ENCODE data around the gene USP6.
"Not testable (repeated sequence)": the region's sequence is repeated elsewhere in the genome, so short reads cannot be mapped to it uniquely, and the experiment has no call there.

Gene USP6

DNA sequence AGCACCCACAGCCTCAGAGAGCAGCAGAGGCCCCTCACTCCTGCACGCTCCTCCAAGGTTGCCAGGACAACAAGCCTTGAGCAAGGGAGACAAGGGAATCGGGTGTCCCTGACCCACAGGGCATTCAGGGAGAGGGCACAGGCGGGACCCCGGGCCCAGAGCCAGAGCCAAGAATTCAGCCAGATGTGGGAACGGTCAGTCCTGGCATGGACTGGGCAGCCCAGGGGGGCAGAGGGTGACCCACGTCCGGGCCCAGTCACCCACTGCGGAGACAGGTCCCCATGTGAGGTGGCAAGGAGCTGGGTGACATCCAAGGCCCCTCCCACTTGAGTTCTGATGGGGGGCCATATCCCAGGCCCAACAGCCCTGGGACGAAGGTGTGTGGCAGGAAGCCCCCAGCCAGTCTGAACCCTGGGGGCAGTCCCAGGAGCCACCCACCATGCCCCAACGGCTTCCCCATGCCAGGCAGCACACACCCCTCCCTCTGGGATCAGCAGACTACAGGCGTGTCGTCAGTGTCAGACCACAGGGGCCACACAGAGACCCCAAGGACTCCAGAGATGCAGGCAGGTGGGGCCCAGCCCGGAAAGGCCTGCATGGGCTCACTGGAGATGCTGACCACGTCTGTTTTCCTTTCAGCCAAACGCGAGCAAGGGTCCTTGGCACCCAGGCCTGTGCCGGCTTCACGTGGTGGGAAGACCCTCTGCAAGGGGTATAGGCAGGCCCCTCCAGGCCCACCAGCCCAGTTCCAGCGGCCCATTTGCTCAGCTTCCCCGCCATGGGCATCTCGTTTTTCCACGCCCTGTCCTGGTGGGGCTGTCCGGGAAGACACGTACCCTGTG lies 23.0 kb downstream of the USP6 start:
- Mint-ChIP-seq H3K9me3 (no peaks in the 10 kb centered on the region), H3K27me3 (ENCODE audit: low read depth) (no peaks in the 10 kb centered on the region), H3K4me1 (no peaks in the 10 kb centered on the region), H3K36me3 (ENCODE audit: low read depth) (no peaks in the 10 kb centered on the region), H3K27ac (no peak overlapping the region), H3K4me3 (no peak overlapping the region)
- TF ChIP-seq, protein P1, sequence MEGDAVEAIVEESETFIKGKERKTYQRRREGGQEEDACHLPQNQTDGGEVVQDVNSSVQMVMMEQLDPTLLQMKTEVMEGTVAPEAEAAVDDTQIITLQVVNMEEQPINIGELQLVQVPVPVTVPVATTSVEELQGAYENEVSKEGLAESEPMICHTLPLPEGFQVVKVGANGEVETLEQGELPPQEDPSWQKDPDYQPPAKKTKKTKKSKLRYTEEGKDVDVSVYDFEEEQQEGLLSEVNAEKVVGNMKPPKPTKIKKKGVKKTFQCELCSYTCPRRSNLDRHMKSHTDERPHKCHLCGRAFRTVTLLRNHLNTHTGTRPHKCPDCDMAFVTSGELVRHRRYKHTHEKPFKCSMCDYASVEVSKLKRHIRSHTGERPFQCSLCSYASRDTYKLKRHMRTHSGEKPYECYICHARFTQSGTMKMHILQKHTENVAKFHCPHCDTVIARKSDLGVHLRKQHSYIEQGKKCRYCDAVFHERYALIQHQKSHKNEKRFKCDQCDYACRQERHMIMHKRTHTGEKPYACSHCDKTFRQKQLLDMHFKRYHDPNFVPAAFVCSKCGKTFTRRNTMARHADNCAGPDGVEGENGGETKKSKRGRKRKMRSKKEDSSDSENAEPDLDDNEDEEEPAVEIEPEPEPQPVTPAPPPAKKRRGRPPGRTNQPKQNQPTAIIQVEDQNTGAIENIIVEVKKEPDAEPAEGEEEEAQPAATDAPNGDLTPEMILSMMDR (IDR thresholded peaks at IDR 0.05; ENCODE audit: unreplicated experiment in 3 of 3), result no peak

DNA sequence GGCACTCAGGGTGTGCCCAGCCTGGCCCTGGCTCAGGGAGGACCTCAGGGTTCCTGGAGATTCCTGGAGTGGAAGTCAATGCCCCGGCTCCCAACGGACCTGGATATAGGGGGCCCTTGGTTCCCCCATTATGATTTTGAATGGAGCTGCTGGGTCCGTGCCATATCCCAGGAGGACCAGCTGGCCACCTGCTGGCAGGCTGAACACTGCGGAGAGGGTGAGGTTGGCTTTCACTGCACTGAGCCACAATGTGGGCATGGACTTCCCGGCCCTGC lies 23.6 kb downstream of the USP6 start:
- Mint-ChIP-seq H3K36me3 (ENCODE audit: low read depth) (no peaks in the 10 kb centered on the region), H3K27me3 (ENCODE audit: low read depth) (no peaks in the 10 kb centered on the region), H3K27ac (no peak overlapping the region), H3K4me1 (no peaks in the 10 kb centered on the region), H3K9me3 (no peaks in the 10 kb centered on the region), H3K4me3 (no peak overlapping the region)
- TF ChIP-seq, protein P1 (IDR thresholded peaks at IDR 0.05; ENCODE audit: unreplicated experiment in 3 of 3), result no peak

DNA sequence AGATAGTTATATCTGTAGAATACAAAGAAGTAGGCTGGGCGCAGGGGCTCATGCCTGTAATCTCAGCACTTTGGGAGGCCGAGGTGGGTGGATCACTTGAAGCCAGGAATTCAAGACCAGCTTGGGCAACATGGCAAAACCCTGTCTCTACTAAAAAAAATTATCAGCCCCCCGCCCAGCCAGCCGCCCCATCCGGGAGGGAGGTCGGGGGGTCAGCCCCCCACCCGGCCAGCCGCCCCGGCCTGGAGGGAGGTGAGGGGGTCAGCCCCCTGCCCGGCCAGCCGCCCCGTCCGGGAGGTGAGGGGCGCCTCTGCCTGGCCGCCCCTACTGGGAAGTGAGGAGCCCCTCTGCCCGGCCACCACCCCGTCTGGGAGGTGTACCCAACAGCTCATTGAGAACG lies 27.0 kb downstream of the USP6 start:
- not testable (repeated sequence) for H3K4me1 Mint-ChIP-seq; H3K9me3 Mint-ChIP-seq; H3K36me3 Mint-ChIP-seq (ENCODE audit: low read depth); H3K4me3 Mint-ChIP-seq; H3K27ac Mint-ChIP-seq
- peaks cover 11% of the 10 kb centered on the region for H3K27me3 Mint-ChIP-seq (ENCODE audit: low read depth)

DNA sequence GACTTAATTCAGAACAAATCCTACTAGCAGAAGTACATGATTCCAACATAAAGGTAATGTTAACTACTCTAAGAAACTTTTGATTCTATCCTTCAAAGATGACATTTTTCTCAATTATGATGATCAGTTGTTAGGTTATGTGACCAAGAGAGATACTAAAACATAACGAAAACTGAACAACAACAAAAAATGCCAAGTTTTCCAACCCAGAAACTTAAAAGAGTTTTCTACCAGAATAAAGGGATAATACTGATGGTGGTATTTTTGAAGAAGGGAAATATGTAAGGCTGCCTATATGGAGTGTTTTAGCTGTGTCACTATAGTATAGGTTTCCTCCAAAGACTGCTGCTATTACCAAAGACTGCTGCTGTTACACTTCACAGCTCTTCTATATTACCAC lies 30.3 kb downstream of the USP6 start:
- not testable (repeated sequence) for H3K4me3 Mint-ChIP-seq; H3K27ac Mint-ChIP-seq; H3K4me1 Mint-ChIP-seq; H3K36me3 Mint-ChIP-seq (ENCODE audit: low read depth); H3K9me3 Mint-ChIP-seq
- peaks cover 11% of the 10 kb centered on the region for H3K27me3 Mint-ChIP-seq (ENCODE audit: low read depth)

DNA sequence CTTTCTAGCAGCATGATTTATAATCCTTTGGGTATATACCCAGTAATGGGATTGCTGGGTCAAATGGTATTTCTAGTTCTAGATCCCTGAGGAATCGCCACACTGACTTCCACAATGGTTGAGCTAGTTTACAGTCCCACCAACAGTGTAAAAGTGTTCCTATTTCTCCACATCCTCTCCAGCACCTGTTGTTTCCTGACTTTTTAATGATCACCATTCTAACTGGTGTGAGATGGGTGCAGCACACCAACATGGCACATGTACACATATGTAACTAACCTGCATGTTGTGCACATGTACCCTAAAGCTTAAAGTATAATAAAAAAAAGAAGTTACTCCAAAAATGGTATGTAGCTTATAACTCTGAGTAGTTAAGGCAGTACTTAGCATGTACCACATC lies 44.9 kb downstream of the USP6 start:
- peaks cover 18% of the 10 kb centered on the region for H3K27me3 Mint-ChIP-seq (ENCODE audit: low read depth)
- H3K9me3 Mint-ChIP-seq; H3K27ac Mint-ChIP-seq; H3K4me1 Mint-ChIP-seq; H3K36me3 Mint-ChIP-seq (ENCODE audit: low read depth); H3K4me3 Mint-ChIP-seq: not testable (repeated sequence)

DNA sequence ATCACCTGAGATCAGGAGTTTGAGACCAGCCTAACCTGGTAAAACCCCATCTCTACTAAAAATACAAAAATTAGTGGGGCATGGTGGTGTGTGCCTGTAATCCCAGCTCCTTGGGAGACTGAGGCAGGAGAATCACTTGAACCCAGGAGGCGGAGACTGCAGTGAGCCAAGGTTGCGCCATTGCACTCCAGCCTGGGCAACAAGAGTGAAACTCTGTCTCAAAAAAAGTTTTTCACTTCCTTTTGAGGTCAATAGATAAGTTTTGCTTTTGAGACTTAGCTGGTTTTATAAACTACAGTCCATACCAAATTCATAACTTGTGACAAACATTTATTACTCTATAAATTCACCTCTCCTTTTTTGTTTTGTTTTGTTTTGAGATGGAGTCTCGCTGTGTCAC lies 46.0 kb downstream of the USP6 start:
- H3K4me3 Mint-ChIP-seq; H3K9me3 Mint-ChIP-seq; H3K27ac Mint-ChIP-seq; H3K36me3 Mint-ChIP-seq (ENCODE audit: low read depth); H3K4me1 Mint-ChIP-seq: not testable (repeated sequence)
- peaks cover 18% of the 10 kb centered on the region for H3K27me3 Mint-ChIP-seq (ENCODE audit: low read depth)

DNA sequence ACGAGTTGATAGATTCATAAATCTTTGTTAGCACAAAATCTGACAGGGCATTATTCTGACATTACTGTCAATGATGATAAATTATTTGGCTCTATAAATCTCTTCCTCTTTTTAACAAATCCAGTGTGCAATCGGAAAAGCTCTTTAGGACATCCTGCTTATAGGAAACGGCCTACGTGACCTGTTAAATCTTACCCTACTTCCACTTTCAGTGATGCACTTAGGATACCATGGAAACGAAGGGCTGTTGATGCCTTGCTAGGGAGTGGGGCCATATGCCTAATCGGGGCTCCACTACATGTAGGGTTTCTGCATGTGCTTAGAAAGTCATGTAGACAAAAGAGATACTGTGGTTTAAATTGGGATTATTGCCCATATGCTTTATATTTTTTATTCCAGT lies 48.6 kb downstream of the USP6 start:
- no peaks in the 10 kb centered on the region for H3K9me3 Mint-ChIP-seq
- no peak overlapping the region for H3K27ac Mint-ChIP-seq
- H3K36me3 Mint-ChIP-seq (ENCODE audit: low read depth), result no peaks in the 10 kb centered on the region
- TF ChIP-seq, protein P1 (IDR thresholded peaks at IDR 0.05; ENCODE audit: unreplicated experiment in 3 of 3), result no peak
- peaks cover 7% of the 10 kb centered on the region for H3K27me3 Mint-ChIP-seq (ENCODE audit: low read depth)
- no peaks in the 10 kb centered on the region for H3K4me1 Mint-ChIP-seq
- no peak overlapping the region for H3K4me3 Mint-ChIP-seq

DNA sequence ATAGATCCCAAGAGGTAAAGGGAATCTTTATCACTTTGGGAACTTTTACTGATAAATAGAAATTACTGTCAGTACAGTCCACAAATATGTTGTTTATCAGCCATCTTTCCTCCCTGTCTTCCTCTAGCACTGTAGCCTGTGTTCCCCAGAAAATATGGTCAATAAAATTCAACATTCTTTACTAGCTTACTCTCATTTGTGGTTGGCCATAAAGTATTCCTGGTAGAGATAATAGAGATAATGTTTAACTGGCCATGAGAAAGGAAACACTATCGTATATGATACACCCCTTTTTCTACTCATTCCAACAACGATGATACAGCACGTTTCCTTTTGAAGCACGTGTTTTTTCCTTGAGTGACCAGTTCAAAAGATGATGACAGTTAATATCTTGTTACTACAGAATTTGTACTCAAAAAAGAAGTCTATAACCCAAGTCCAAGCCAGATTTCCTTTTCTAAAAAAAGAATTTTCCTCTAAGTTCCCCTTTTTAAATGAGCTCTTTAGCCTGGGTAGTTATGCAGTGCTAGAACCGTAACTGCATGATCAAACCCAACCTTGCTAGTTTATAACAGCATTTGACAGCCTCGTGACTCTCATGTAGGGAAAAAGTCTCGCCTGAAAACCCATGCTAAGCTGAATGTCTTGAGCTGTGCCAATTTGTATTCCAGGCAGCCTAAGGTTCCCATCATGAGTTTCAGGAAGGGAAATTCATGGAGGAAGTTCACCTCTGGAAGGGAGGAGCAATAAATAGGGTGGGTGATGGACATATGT lies 50.1 kb downstream of the USP6 start:
- H3K27me3 Mint-ChIP-seq (ENCODE audit: low read depth); H3K4me1 Mint-ChIP-seq; H3K36me3 Mint-ChIP-seq (ENCODE audit: low read depth); H3K4me3 Mint-ChIP-seq; H3K9me3 Mint-ChIP-seq; H3K27ac Mint-ChIP-seq: not testable (repeated sequence)

DNA sequence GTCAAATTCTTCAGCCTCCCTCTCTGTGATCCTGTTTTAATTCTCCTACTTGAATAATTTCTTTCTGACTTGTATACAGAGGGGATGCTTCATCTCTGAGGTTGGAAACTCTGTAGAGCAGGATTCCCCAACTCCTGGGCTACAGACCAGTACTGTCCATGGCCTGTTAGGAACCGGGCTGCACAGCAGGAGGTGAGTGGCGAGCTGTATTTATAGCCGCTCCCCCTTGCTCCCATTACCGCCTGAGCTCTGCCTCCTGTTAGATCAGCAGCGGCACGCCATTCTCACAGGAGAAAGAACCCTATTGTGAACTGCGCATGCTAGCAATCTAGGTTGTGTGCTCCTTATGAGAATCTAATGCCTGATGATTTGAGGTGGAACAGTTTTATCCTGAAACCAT lies 59.2 kb downstream of the USP6 start:
- not testable (repeated sequence) for H3K27me3 Mint-ChIP-seq (ENCODE audit: low read depth); H3K27ac Mint-ChIP-seq; H3K4me1 Mint-ChIP-seq; H3K4me3 Mint-ChIP-seq
- peaks cover 56% of the 10 kb centered on the region for H3K9me3 Mint-ChIP-seq
- H3K36me3 Mint-ChIP-seq (ENCODE audit: low read depth), result peaks cover 79% of the 10 kb centered on the region
